Ureter (tissue), 1 donor: Measurements from ENCODE around the gene SLC16A12. TPM values are rescaled to one million over a fixed set of nuclear protein-coding genes. Genes with fewer than 3 reads are reported as not detected.
"Not testable (repeated sequence)": the region's sequence is repeated elsewhere in the genome, so short reads cannot be mapped to it uniquely, and the experiment has no call there.

Source experiments
- DNase-seq: peaks from one replicate; pipeline ENCODE4 v3.0.0-alpha.2; 2020; ENCODE audit warnings: low spot score
- total RNA-seq: library from RNA; stranded (reverse); gene quantifications from one replicate; pipeline ENCODE4 v1.2.4, GENCODE V29; 2023
- donor health status: DM: yes; HTN: yes; CAD: no.

SLC16A12 gene
- total RNA-seq, 1 donor from 2014 or later, result 0.08 TPM

DNA sequence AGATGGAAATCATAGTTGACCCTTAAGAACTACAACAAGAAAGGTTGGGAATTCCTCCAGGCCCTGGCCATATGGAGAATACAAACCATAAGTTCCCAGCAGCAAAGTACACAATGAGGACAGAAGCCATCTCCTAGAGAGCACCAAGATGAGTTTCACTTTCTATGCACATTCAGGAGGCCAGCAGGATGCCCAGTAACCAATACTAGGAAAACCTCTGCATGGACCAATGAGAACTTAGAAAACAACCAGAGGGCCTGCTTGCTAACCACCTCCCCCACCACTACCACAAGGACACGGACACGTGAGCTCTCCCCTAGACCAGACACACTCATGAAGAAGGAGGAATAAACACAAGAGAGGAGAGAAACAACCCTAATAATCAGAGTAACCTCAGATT, 64.8 kb downstream of the SLC16A12 start:
- no peak for DNase-seq

DNA sequence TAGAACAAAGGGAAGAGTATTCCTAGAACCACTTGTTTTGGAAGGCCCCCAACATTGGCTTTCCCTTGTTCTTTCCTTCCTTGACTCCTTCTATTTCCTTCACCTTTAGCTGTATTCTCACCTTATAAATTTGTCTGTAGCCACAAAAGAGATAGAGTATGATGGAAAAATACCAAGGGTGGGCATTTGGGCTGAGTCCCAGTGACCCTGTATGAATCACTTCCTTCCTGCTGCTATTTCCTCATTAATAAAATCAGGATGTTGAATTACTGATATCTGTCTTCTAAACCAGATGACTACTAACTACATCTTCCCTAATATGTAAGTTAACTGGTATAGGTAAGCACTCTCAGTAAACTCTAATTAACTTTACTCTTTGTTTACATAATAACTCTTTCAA, 65.9 kb downstream of the SLC16A12 start:
- DNase-seq, result no peak

DNA sequence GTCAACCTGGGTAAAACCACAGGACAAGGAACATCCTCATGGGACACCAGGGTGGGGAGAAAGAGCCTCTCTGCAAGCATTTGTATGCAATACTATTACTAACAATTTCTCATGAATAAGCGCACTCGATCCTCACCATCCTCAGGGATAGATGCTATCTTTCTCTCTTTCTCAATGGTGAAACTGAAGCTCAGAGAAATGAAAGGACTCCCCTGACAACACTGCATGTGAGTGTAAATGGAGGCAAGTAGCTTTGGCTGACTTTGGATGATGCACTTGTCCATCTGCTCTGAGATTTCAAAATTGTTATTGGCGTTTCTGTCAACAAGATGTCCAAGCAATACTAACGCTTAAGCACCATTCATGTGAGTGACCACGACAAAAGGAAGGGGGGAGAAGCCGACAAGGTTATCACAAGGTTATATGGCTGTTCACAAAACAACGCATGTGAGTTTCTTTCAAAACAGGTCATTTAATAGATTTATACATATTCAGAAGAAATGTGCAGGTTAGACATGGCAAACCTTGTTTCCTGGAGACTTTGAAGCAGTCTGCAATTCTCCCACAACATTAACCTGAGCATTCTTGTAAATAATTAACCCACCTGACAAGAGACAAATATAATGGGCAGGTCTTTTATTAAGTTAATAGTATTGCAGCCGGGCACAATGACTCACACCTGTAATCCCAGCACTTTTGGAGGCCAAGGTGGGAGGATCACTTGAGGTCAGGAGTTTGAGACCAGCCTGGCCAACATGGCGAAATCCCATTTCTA, 67.0 kb downstream of the SLC16A12 start:
- no peak for DNase-seq

DNA sequence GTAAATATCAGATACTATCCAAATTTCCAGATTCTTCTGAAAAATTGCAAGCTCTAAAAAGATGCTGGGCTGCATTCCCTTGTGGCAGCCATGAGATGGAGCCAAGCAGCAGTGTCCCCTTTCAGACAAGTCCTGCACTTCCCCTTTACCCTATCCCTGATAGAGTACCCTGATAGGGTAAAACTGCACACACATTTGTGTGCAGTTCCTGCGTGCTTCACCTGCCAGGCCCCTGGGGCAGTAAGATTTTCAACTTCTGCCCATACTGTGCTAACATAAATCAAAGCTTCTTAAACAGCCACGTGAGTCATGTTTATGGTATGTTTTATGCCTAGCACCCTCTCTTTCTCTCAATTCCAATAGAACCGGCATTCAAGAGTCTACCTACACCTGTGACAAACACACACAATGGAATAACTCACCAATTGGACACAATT, 68.8 kb downstream of the SLC16A12 start:
- no peak for DNase-seq

DNA sequence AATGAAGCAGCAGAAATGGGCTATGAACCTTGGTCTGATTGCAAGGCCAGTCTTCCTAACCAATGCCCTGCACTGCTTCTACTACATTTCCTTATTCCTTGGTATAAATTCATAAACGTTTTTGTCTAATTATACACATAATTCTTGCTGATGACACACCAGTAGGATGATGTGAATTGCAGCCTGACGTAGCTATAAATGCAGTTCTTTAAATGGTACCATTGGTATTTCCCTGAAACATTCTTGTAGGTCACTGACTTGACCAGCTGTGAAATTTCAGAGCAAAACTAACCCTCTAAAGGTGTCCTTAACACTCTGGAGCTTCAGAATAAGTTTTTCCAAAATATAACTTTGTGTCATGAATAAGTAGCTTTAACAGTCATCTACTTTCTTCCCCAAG, 70.2 kb downstream of the SLC16A12 start:
- no peak for DNase-seq

DNA sequence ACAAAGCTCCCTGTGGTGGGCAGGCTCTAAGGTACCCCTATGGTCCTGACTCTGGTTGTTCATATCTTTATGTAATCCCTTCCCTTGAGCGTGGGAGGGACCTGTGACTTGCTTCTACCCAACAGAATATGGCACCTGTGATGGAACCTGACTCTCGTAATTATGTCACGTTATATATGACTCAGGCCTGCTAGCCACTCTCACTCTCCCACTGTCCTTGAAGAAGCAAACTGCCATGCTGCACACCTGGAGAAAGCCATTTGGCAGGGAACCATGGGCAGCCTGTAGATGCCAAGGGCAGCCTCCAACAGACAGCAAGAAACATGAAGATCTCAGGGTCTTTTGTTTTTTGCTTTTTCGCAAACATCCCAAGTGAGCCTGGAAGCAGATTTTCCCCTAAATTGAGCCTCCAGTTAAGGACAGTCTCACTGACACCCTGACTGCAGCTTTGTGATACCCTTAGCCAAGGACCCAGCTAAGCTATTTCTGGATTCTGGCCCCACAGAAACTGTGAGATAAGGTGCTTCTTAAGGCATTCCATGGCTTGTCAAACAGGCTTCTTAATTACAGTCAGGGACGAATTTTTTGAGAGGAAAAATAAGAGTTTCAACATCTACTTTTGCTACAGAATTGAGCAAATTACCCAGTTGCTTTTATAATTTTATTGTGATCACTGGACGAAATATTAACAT, 71.4 kb downstream of the SLC16A12 start:
- no peak for DNase-seq

DNA sequence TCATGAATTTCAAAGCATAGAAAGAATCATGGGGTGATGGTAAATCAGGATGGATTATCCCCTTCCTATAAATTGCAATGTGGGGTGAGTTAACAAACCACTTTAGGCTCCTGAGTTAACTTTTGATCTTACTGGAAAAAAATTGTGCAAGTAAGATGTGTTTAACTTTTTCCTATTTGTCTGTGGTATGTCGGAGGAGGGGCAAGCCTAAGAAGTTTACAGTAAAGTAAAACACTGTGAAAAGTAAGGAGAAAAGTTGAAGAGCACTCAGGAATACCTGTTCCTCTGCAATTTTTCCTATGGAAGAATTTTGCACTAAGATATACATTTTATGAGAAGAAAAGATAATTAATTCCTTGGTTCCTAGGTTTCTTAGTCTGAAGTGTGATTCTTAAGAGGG, 76.6 kb downstream of the SLC16A12 start:
- no peak for DNase-seq

DNA sequence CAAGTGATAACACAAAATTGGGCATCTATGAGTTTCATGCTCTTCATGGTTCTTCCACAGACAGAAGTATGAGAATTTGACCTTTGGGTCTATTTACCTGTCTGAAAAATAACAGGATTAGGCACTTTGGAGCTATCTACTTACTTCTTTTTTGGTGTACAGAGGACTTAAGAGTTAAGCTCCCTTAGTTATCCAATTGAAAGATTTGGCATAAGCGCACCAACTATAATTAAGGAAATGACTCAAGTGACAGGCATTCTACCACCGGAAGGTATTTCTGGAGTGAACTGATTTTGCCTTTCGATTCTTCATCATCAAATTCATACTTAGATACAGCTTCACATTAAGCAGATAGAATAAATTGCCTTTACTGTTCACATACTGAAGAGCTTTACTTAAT, 77.1 kb downstream of the SLC16A12 start:
- no peak for DNase-seq

DNA sequence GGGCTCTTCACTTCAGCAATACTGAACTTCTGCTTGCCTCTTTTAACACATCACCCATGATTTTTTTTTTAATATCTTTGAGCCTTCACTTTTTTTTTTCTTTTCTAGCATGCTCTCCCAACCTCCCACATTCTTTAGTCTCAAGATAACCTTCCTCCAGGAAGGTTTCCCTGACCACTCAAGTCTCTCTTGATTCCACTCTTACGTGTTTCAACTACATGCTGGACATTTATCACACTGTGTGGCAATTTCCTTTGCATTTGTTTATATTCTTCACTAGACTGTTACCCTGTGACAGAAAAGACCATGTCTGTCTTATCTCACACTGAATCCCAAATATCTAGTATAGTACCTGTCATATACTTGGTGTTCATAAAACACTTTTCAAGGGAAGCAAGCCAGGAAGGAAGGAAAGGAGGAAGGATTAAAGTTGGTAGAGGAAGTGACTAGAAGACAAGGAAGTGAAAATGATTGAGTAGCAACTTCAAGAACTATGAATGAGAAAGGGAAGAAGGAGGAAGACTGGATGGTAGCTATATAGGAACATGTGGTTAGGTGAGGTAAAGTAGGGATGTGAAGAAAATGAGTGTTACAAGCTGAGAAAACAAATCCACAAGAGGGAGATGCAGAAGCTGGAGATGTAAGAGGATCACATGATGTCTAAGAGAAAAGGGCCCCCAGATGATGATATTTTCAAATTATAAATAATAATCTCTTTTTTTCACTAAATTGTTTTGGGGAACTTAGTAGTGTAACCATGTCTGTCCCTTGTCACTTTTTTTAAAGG, 80.6 kb downstream of the SLC16A12 start:
- DNase-seq, result no peak

DNA sequence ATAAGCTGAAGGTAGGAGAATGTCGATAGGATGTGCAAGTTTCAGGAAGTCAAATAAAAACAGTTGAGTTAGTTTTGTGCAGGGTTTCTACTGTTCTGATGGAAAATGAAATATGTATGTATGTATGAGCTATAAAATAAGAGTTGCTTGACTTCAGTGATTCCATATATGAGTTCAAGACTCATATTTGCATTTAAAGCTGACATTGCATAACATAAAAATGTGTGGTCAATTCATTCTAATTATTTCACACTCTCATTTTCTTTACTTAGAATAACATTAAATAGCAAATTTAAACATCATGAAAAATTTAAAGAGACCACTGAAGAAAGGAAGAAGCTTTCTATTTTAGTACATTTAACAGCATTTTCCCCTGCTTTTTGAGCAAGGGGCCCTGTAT, 83.2 kb downstream of the SLC16A12 start:
- DNase-seq, result no peak

DNA sequence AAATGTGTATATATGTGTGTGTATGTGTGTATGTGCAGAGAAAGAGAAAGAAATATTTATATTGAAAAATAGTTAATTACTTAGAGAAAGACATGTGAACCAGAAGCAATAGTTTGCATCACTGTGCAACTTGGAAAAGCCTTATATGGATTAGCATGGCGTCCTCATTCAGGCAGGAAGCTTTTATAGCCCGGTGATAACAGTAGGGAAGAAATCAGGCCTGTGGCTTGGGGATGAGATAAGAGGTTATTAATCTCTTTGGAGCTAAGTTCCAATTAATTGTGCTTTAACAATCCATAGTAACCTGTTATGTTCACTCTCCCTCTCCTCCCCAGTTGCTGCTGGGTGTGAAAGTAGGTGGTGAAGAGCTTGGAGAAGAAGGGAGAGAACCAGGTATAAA, 84.5 kb downstream of the SLC16A12 start:
- DNase-seq, result no peak

DNA sequence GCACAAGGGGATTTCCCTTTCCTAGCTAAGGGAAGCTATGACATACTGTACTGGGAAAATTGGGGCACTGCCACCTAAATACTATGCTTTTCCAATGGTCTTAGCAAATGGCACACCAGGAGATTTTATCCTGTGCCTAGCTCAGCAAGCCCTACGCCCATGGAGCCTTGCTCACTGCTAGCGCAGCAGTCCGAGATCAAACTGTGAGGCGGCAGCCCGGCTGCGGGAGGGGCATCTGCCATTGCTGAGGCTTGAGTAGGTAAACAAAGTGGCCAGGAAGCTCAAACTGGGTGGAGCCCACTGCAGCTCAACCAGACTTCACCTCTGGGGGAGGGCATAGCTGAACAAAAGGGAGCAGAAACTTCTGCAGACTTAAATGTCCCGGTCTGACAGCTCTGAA, 90.6 kb downstream of the SLC16A12 start:
- DNase-seq, result not testable (repeated sequence)

DNA sequence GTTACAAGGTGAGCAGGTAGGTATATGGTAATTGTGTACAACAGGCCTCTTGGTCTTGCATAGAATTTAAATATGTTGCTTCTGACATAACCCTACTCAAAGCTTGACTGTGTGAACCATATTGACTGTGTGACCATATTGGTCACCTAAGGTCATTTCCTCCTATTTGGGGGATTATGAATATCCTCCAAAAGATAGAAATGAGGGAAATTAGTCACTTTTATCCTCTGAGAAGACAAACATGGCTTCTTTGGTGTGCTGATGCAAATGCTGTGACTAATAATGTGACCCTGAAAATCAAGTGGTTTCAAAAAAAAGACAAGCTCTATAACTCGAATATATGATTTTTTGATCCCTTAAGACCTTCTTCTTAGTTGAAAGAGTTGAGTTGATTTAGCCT, 93.1 kb downstream of the SLC16A12 start:
- no peak for DNase-seq

DNA sequence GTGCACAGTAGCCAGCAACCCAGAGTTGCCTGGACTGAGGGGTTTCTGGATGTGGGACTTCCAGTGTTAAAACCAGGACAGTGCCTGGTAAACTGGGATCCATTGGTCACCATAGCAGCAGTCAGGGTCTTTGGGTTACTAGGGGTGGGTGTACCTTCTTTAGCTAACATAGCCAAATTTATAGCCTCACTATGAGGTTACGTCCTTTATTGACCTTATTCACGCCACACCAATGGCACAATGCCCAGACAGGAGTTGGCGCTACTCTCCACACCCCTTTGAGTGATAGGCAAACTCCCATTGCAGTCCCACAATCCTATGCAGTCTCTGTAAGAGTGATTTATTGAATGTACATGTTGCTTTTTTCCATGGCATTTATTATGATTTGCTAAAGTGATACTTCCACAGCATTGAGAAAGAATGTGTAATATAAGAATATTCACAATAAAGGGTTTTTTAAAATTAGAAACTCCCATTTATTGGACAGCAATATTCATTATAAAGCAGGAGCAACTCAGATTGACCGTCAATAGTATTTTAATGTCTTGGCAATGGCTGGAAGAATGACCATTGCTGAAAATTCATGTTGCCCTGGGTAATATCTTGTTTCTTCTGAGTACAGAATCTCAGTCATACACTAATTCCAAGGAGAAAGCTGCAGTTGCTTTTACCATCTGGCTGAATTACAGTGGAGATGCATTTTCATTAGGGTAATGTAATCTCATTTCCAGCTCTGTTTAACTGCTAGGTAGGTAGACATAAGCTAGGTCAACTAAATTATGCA, 95.0 kb downstream of the SLC16A12 start:
- DNase-seq, result no peak

DNA sequence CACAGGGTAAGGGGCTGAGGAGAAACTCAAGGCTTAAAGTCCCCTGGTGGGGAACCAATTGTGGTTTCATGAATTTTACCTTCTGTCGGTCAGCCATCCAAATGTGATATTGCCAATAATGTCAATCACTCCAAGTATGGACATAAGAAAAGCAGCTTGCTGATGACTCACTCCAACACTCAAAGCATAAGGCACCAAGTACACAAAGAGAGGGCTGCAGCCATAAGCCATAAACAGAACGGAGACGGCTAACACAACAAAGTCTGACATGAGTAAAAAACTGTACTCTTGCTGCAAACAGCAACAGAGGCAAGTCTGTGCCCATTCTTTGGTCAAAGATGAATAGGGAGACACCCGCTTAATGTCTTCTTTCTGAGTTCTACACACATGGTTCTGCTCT, 96.9 kb downstream of the SLC16A12 start:
- no peak for DNase-seq

DNA sequence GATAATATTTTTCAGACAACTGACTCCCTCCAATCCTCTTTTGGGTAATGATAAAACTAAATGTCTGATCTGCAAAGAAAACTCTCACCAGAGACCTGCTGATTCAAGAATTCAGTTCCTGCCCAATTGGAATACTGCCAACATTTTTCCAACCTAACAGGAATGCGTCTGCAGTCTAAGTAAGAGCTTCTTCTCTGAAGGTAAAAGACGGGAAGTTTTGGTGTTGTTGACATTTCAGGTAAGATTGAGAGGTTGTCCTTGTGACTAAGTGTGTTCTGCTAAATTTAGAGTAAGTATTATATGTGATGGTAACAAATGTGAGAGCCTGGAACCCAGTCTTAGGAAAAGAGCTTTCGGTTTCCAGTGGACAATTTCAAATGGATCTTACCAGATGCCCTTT, 103.4 kb downstream of the SLC16A12 start:
- no peak for DNase-seq

DNA sequence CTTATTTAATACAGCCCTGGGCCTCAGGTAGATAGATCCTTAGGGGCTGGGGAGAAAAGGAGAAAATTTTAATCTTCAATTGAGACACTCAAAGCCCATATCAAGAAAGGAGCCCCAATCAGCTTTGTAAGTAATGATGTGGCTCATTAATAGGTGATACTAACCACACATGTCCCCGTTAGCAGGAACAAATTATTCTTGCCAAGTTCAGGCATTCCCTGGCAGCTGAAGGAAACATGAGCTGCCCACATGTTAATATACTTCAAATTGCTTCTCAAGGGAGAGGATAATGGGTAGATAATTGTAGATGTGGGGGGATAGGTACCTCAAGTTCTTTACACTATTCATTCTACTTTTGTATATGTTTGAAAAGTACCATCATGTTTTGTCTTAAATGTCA, 106.5 kb downstream of the SLC16A12 start:
- no peak for DNase-seq

DNA sequence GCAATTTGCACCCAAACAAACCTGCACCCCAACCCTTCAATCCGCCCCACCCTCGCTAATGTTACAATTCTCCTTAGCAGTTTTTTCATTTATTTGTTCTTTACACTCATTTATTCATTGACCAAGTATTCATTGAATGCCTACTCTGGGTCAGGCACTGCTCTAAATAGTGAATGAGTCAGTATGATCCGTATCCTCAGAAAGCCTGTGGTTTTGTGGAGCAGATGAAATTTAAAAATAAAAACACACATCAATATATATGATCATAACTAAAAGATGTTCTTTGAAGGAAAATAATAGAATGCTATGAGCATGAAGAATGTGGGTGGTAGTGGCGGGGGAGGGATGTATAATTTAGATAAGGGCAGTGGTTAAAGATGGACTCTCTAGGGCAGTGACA, 107.8 kb downstream of the SLC16A12 start:
- DNase-seq, result no peak

DNA sequence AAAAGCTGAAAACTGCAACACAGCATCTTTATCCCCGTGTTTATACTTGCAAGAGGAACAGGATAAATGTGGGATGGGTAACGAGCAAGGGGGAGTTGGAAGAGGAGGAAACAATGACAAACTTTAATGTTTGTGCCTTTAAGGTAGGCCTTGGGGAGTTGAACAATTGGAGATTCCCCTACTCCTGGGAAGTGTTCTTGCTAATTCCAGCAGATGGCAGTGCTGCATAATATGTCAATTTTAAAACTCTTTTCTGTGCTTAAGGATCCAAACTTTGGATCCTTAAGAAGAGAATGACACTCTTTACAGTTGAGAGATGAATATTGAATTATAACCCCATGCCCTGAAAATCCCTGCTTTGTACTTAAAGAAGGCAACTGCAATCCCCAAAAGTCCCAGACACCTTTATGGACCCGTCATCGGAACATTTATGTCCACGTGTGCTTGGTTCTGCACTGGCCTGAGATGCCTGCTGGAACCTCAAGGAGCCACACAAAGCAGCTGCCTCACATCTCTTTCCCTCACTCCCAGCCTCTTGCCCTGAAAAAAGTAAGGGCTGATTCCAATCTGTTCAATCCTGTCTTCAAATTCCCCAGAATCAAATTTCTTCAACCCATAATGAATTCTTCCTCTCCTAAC, 109.0 kb downstream of the SLC16A12 start:
- no peak for DNase-seq

DNA sequence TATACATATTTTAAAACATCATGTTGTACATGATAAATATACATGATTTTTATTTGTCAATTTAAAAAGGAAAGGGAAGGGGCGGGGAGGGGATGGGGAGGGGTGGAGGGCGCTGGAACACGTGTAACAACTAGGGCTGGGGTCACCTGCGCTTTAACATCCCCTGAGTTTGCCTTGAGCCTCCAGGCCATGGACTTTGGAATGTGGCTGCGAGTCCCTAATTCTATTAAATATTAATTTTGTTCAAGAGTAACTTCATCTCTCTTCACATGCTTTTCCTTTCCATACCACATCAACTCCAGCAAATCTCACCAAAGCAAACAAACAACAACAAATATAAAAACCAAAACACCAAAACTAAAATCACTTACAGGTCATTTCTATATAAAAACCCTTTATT, 110.4 kb downstream of the SLC16A12 start:
- no peak for DNase-seq

DNA sequence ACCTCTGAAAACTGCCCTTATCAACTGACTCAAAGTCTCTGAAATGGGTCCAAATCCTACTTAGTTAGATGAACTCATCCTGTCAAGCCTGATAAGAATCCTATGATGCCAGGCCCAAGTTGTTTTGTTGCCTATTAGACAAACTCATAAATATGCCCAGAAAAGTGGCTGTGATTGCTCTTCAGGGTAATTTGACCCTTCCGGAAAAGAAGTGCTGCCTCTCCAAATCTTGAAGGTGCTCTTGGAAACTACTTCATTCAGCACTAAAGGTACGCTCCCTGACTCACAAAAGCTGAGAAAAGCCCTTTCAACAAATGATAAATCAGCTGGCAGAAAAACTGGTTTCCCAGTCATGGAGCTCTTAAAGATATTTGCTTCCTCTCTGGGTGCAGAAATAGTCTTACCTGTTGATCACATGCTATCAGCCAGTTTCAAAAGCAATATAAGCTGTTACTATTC, 114.3 kb downstream of the SLC16A12 start:
- no peak for DNase-seq
